ENCODE results near the gene FRMD8. TPM values are rescaled to one million over a fixed set of nuclear protein-coding genes. Genes with fewer than 3 reads are reported as not detected.

FRMD8 gene
- polyA plus RNA-seq, 3 donors, result 33.7 to 41.2 (median 35.4) TPM

GRCh38 chr11:65376138-65376713 is 10.2 kb upstream of the FRMD8 start:
- Mint-ChIP-seq H3K27ac (no peak overlapping the region), H3K27me3 (ENCODE audit: low read depth in 3 of 3) (peaks cover 2 to 6% (median 2%) of the 10 kb centered on the region in 3 donors)

GRCh38 chr11:65377036-65377435 is 9.4 kb upstream of the FRMD8 start:
- H3K27me3 ChIP-seq (ENCODE audit: control insufficient read depth in 2 of 2, insufficient read depth in 2 of 2, low read length in 2 of 2), result no peaks in the 10 kb centered on the region
- peaks cover 28 to 37% of the 10 kb centered on the region in 2 donors for H3K4me1 ChIP-seq (ENCODE audit: control insufficient read depth in 1 of 2, insufficient read depth in 2 of 2, low read length in 2 of 2)
- H3K36me3 Mint-ChIP-seq, result peaks cover 3 to 5% of the 10 kb centered on the region in 2 donors
- TF ChIP-seq, protein P1, sequence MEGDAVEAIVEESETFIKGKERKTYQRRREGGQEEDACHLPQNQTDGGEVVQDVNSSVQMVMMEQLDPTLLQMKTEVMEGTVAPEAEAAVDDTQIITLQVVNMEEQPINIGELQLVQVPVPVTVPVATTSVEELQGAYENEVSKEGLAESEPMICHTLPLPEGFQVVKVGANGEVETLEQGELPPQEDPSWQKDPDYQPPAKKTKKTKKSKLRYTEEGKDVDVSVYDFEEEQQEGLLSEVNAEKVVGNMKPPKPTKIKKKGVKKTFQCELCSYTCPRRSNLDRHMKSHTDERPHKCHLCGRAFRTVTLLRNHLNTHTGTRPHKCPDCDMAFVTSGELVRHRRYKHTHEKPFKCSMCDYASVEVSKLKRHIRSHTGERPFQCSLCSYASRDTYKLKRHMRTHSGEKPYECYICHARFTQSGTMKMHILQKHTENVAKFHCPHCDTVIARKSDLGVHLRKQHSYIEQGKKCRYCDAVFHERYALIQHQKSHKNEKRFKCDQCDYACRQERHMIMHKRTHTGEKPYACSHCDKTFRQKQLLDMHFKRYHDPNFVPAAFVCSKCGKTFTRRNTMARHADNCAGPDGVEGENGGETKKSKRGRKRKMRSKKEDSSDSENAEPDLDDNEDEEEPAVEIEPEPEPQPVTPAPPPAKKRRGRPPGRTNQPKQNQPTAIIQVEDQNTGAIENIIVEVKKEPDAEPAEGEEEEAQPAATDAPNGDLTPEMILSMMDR (IDR thresholded peaks at IDR 0.05), result no peak
- no peak overlapping the region for H3K27ac ChIP-seq (ENCODE audit: low read depth in 1 of 2, low read length in 2 of 2)
- no peak overlapping the region for H3K9ac ChIP-seq (ENCODE audit: insufficient read depth, low read length, poor library complexity, severe bottlenecking)
- H3K9me3 ChIP-seq (replicated peaks in 1 of 2; ENCODE audit: control insufficient read depth in 1 of 2, insufficient read depth in 1 of 2, low read length in 2 of 2), result no peaks in the 10 kb centered on the region
- H3K27me3 Mint-ChIP-seq (ENCODE audit: low read depth in 3 of 3), result peaks cover 2 to 4% (median 2%) of the 10 kb centered on the region in 3 donors
- no peak overlapping the region for H3K4me3 Mint-ChIP-seq
- H3K27ac Mint-ChIP-seq, result peak overlapping the region in 2 of 7 donors; percentile 37 to 77
- H3K9me3 Mint-ChIP-seq, result peaks cover 0 to 2% (median 0%) of the 10 kb centered on the region in 7 donors
- H2AFZ ChIP-seq (ENCODE audit: insufficient read depth, low read depth, low read length, poor library complexity, severe bottlenecking), result no peak overlapping the region
- whole genome bisulfite sequencing (ENCODE audit: insufficient coverage), result 80% methylated on average over 7 of the region's 8 CpGs
- intact Hi-C loops (cut with micrococcal nuclease), result no loop called here
- H3K4me2 ChIP-seq (replicated peaks; ENCODE audit: extremely low read depth, low read length, poor library complexity, severe bottlenecking), result no peak overlapping the region
- no peaks in the 10 kb centered on the region for H3K36me3 ChIP-seq (replicated peaks in 1 of 2; ENCODE audit: control insufficient read depth in 1 of 2, insufficient read depth in 2 of 2, low read length in 2 of 2)
- H3K79me2 ChIP-seq (ENCODE audit: insufficient read depth, low read length), result peaks cover 14% of the 10 kb centered on the region
- peaks cover 27% of the 10 kb centered on the region for H3K4me1 Mint-ChIP-seq
- H4K20me1 ChIP-seq (ENCODE audit: insufficient read depth, low read length), result no peaks in the 10 kb centered on the region
- no peak for DNase-seq
- no peak overlapping the region for H3K4me3 ChIP-seq (replicated peaks in 1 of 3; ENCODE audit: low read depth in 2 of 3, low read length in 3 of 3)

More at GRCh38 chr11:65376138-65376713, 10.2 kb upstream of the FRMD8 start:
- H4K20me1 ChIP-seq (ENCODE audit: insufficient read depth, low read length), result no peaks in the 10 kb centered on the region
- H3K4me1 Mint-ChIP-seq, result peaks cover 21% of the 10 kb centered on the region
- H3K9ac ChIP-seq (ENCODE audit: insufficient read depth, low read length, poor library complexity, severe bottlenecking), result no peak overlapping the region
- peaks cover 20 to 32% of the 10 kb centered on the region in 2 donors for H3K4me1 ChIP-seq (ENCODE audit: control insufficient read depth in 1 of 2, insufficient read depth in 2 of 2, low read length in 2 of 2)
- H3K27me3 ChIP-seq (ENCODE audit: control insufficient read depth in 2 of 2, insufficient read depth in 2 of 2, low read length in 2 of 2), result no peaks in the 10 kb centered on the region
- peaks cover 9% of the 10 kb centered on the region for H3K79me2 ChIP-seq (ENCODE audit: insufficient read depth, low read length)
- no peak overlapping the region for H3K27ac ChIP-seq (ENCODE audit: low read depth in 1 of 2, low read length in 2 of 2)
- 93% methylated on average over 16 of the region's 16 CpGs for WGBS (ENCODE audit: insufficient coverage)
- no peak overlapping the region for H3K4me2 ChIP-seq (replicated peaks; ENCODE audit: extremely low read depth, low read length, poor library complexity, severe bottlenecking)
- peaks cover 3 to 5% of the 10 kb centered on the region in 2 donors for H3K36me3 Mint-ChIP-seq
- TF ChIP-seq, protein P1 (IDR thresholded peaks at IDR 0.05), result no peak
- no peaks in the 10 kb centered on the region for H3K36me3 ChIP-seq (replicated peaks in 1 of 2; ENCODE audit: control insufficient read depth in 1 of 2, insufficient read depth in 2 of 2, low read length in 2 of 2)
- H3K9me3 ChIP-seq (replicated peaks in 1 of 2; ENCODE audit: control insufficient read depth in 1 of 2, insufficient read depth in 1 of 2, low read length in 2 of 2), result no peaks in the 10 kb centered on the region
- no peak overlapping the region for H3K4me3 ChIP-seq (replicated peaks in 1 of 3; ENCODE audit: low read depth in 2 of 3, low read length in 3 of 3)
- no peak overlapping the region for H3K4me3 Mint-ChIP-seq
- peaks cover 0 to 2% (median 0%) of the 10 kb centered on the region in 7 donors for H3K9me3 Mint-ChIP-seq
- intact Hi-C loops (cut with micrococcal nuclease), result no loop called here
- no peak overlapping the region for H2AFZ ChIP-seq (ENCODE audit: insufficient read depth, low read depth, low read length, poor library complexity, severe bottlenecking)
- DNase-seq, result no peak

Measured in CD14-positive monocyte (primary cell).